ENCODE data around the gene BMP2. TPM values are rescaled to one million over a fixed set of nuclear protein-coding genes. Genes with fewer than 3 reads are reported as not detected.
A peak's percentile ranks its signal among the peaks of the same experiment; 100 is the strongest.

Gene BMP2
- total and polyA plus RNA-seq, 2 donors (not counting 1 experiment from before 2014, with no cell fraction given), result 1.9 to 10.6 TPM

- Histone ChIP-seq H3K9ac (ENCODE audit: insufficient read depth, low read length) (no peak overlapping the region), H3K4me3 (replicated peaks in 1 of 4; ENCODE audit: control extremely low read depth in 1 of 4, insufficient read depth in 1 of 4, low read depth in 3 of 4, low read length in 4 of 4) (no peak overlapping the region), H4K20me1 (ENCODE audit: control insufficient read depth, extremely low read depth, insufficient read depth, low read length) (no peaks in the 10 kb centered on the region), H3K36me3 (ENCODE audit: control insufficient read depth, insufficient read depth, low read length) (no peaks in the 10 kb centered on the region), H3K4me2 (ENCODE audit: extremely low read depth, insufficient read depth, low read length) (no peak overlapping the region), H3K9me3 (ENCODE audit: control insufficient read depth, insufficient read depth, low read depth, low read length) (no peaks in the 10 kb centered on the region), H3K79me2 (ENCODE audit: control insufficient read depth, insufficient read depth, low read length) (no peaks in the 10 kb centered on the region), H3K27me3 (ENCODE audit: control insufficient read depth, insufficient read depth, low read length) (no peaks in the 10 kb centered on the region), H3K27ac (ENCODE audit: insufficient read depth, low read length) (no peak overlapping the region), H3K4me1 (ENCODE audit: control insufficient read depth, extremely low read depth, insufficient read depth, low read length) (no peaks in the 10 kb centered on the region), H2AFZ (ENCODE audit: low read length) (no peak overlapping the region)
- DNase-seq (ENCODE audit: low read depth in 2 of 2), result no peak
- TF ChIP-seq EZH2 (IDR thresholded peaks at IDR 0.05; ENCODE audit: low read length, missing control alignments) (no peak), CTCF (conservative IDR thresholded peaks at IDR 0.05 in 1 of 2, IDR thresholded peaks at IDR 0.05 in 1 of 2; ENCODE audit: low read depth in 1 of 2, low read length in 2 of 2) (no peak)
Observed at GRCh38 chr20:6814945-6815344, 47.5 kb downstream of the BMP2 start.

- H3K4me2 ChIP-seq (ENCODE audit: extremely low read depth, insufficient read depth, low read length), result no peak overlapping the region
- TF ChIP-seq EZH2 (IDR thresholded peaks at IDR 0.05; ENCODE audit: low read length, missing control alignments), result no peak
- no peak for TF ChIP-seq CTCF (conservative IDR thresholded peaks at IDR 0.05 in 1 of 2, IDR thresholded peaks at IDR 0.05 in 1 of 2; ENCODE audit: low read depth in 1 of 2, low read length in 2 of 2)
- no peaks in the 10 kb centered on the region for H3K36me3 ChIP-seq (ENCODE audit: control insufficient read depth, insufficient read depth, low read length)
- no peaks in the 10 kb centered on the region for H3K27me3 ChIP-seq (ENCODE audit: control insufficient read depth, insufficient read depth, low read length)
- no peaks in the 10 kb centered on the region for H3K79me2 ChIP-seq (ENCODE audit: control insufficient read depth, insufficient read depth, low read length)
- H4K20me1 ChIP-seq (ENCODE audit: control insufficient read depth, extremely low read depth, insufficient read depth, low read length), result no peaks in the 10 kb centered on the region
- H3K4me3 ChIP-seq (replicated peaks in 1 of 4; ENCODE audit: control extremely low read depth in 1 of 4, insufficient read depth in 1 of 4, low read depth in 3 of 4, low read length in 4 of 4), result no peak overlapping the region
- H3K4me1 ChIP-seq (ENCODE audit: control insufficient read depth, extremely low read depth, insufficient read depth, low read length), result no peaks in the 10 kb centered on the region
- H3K9me3 ChIP-seq (ENCODE audit: control insufficient read depth, insufficient read depth, low read depth, low read length), result no peaks in the 10 kb centered on the region
- peak in 1 of 2 donors; percentile 16 for DNase-seq (ENCODE audit: low read depth in 2 of 2)
- H3K9ac ChIP-seq (ENCODE audit: insufficient read depth, low read length), result no peak overlapping the region
- H3K27ac ChIP-seq (ENCODE audit: insufficient read depth, low read length), result no peak overlapping the region
- no peak overlapping the region for H2AFZ ChIP-seq (ENCODE audit: low read length)
Observed at GRCh38 chr20:6818033-6818808, 50.7 kb downstream of the BMP2 start.

GRCh38 chr20:6819599-6819998 lies 52.1 kb downstream of the BMP2 start:
- H3K27me3 ChIP-seq (ENCODE audit: control insufficient read depth, insufficient read depth, low read length), result no peaks in the 10 kb centered on the region
- no peak overlapping the region for H3K4me3 ChIP-seq (replicated peaks in 1 of 4; ENCODE audit: control extremely low read depth in 1 of 4, insufficient read depth in 1 of 4, low read depth in 3 of 4, low read length in 4 of 4)
- no peaks in the 10 kb centered on the region for H4K20me1 ChIP-seq (ENCODE audit: control insufficient read depth, extremely low read depth, insufficient read depth, low read length)
- no peaks in the 10 kb centered on the region for H3K4me1 ChIP-seq (ENCODE audit: control insufficient read depth, extremely low read depth, insufficient read depth, low read length)
- H3K79me2 ChIP-seq (ENCODE audit: control insufficient read depth, insufficient read depth, low read length), result no peaks in the 10 kb centered on the region
- H3K36me3 ChIP-seq (ENCODE audit: control insufficient read depth, insufficient read depth, low read length), result no peaks in the 10 kb centered on the region
- no peak overlapping the region for H3K9ac ChIP-seq (ENCODE audit: insufficient read depth, low read length)
- no peak overlapping the region for H2AFZ ChIP-seq (ENCODE audit: low read length)
- H3K27ac ChIP-seq (ENCODE audit: insufficient read depth, low read length), result no peak overlapping the region
- H3K9me3 ChIP-seq (ENCODE audit: control insufficient read depth, insufficient read depth, low read depth, low read length), result no peaks in the 10 kb centered on the region
- DNase-seq (ENCODE audit: low read depth in 2 of 2), result peak in 1 of 2 donors; percentile 8
- no peak overlapping the region for H3K4me2 ChIP-seq (ENCODE audit: extremely low read depth, insufficient read depth, low read length)
- no peak for TF ChIP-seq EZH2 (IDR thresholded peaks at IDR 0.05; ENCODE audit: low read length, missing control alignments)
- peak; percentile 9 to 11 for TF ChIP-seq CTCF (conservative IDR thresholded peaks at IDR 0.05 in 1 of 2, IDR thresholded peaks at IDR 0.05 in 1 of 2; ENCODE audit: low read depth in 1 of 2, low read length in 2 of 2)
